Pancreas (tissue), 10 donors: ENCODE results near the gene TMEM167A. TPM values are rescaled to one million over a fixed set of nuclear protein-coding genes. Genes with fewer than 3 reads are reported as not detected.

ENCODE experiments used
- ATAC-seq, 4 donors: fragments of 200-7000 bp; cut with Tn5 transposase; one replicate each; pipeline versions ENCODE4 v1.8.0 to v1.9.1; 2020; ENCODE audit warnings: mild to moderate bottlenecking in 4 of 4, moderate library complexity in 4 of 4
- DNase-seq, 6 donors: peaks; one replicate each; pipeline ENCODE4 v3.0.0-alpha.2; 2020
- FAIRE-seq: peaks from 2 replicates; lab custom pipeline; 2012; peaks lifted over from hg19 to GRCh38; lab: Jason Lieb, UNC
- H3K27ac ChIP-seq, 4 donors: fragments of 200-600 bp; sonication (generic); 1 replicate in 3 of 4; 2 replicates in 1 of 4; pipeline versions ENCODE4 v1.5.0 to v1.8.0; 2020
- H3K27me3 ChIP-seq, 4 donors: fragments of 200-600 bp; one replicate each; pipeline ENCODE4 v1.8.0; 2021
- H3K36me3 ChIP-seq, 3 donors: fragments of 200-600 bp; sonication (generic) in 1 of 3; one replicate each; pipeline versions ENCODE4 v1.5.0 to v1.8.0; 2020 to 2021
- H3K4me1 ChIP-seq, 3 donors: fragments of 200-600 bp; one replicate each; pipeline ENCODE4 v1.8.0; 2021
- H3K4me3 ChIP-seq, 4 donors: fragments of 200-600 bp; sonication (generic) in 2 of 4; one replicate each; pipeline versions ENCODE4 v1.5.0 to v1.8.0; 2020 to 2021
- H3K9me3 ChIP-seq, 4 donors: fragments of 200-600 bp; one replicate each; pipeline ENCODE4 v1.8.0; 2021
- whole genome bisulfite sequencing, 2 donors: extraction: QIAGEN DNeasy Blood & Tissue Kit; methylation state at CpG; one replicate each; pipeline ENCODE4 v1.1.7; 2013; 5-methylcytosine and 5-hydroxymethylcytosine counted together
- intact Hi-C, 3 donors: fragments of 100-400 bp; cut with DNase I; formaldehyde crosslinking; loops; one replicate each; pipeline versions ENCODE4 v1.11.1 to v1.14.2; 2022
- polyA plus RNA-seq, 2 donors: library from polyadenylated mRNA; stranded (reverse); fragments of 200-250 nt; gene quantifications; one replicate each; pipeline ENCODE4 v1.2.3, GENCODE V29; 2013
- total RNA-seq, 6 donors: library from RNA; stranded (reverse); fragmentation: NEBNext Ultra II Directional in 4 of 6; extraction: Animal tissue kit (Norgen Biotek cat#: 25700) in 4 of 6; gene quantifications; one replicate each; pipeline versions ENCODE4 v1.2.1 to v1.2.4, GENCODE V29; 2021 to 2023
- TF ChIP-seq, protein P1 (sequence below), 4 donors: fragments of 200-600 bp; sonication (generic) in 3 of 4; IDR thresholded peaks; one replicate each; pipeline versions ENCODE4 v1.5.0 to v1.8.0; 2021; ENCODE audit warnings: antibody characterized with exemption in 4 of 4
- donor health status: healthy with polysubstance abuse.
- donor health status: DM: no; HTN: no; CAD: no; lungs with moderate emphysema.
- donor health status: DM: no; HTN: no; CAD: no.
- donor health status: control.
- donor health status: control.
- donor health status: Bipolar disorder and iron deficiency.
- donor health status: DM: yes; HTN: yes; CAD: no.
- donor health status: DM: no; HTN: no; CAD: no.
- donor health status: DM: no; HTN: no; CAD: no.
- donor health status: DM: yes; HTN: yes; CAD: no.

TMEM167A gene
- total and polyA plus RNA-seq, 8 donors: 13.3 to 48.5 (median 33.4) TPM

DNA sequence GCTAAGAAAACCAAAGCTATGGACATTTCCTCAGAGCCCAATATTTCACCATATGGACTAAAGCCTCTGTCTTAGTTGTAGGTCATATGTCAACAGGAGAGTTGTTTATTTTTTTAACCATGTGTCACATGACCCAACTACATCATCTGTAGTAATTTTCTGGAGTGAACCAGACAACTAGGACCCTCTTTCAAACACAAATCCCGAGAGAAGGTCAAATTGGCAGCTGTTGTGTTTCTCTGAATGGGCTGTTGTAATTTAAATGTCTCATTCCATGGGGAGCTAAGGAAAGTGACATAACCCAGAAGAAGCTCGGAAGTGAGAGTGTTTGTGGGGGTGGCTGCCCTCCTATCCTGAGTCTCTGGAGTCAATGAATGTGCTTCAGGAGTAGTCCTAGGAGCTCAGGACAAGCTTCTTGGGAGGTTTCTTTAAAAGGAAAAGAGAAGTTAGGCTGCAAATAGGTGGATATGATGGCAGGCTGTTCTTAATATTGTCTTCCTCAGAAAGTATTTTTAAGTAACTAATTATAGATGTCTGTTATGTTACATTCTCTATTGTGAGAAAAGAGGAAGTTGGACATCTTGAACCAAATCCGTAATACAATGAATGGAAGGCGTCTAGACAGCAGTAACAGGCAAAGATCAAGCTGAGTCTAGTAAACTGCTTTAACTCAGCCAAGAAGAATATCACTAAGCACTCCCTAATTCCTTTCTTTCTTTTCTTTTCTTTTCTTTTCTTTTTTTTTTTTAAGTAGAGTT lies 50.1 kb downstream of the TMEM167A start:
- intact Hi-C loops: no loop called here
- no peak for ATAC-seq
- Histone ChIP-seq H3K27ac (no peak overlapping the region), H3K9me3 (no peaks in the 10 kb centered on the region), H3K4me3 (no peak overlapping the region), H3K27me3 (no peaks in the 10 kb centered on the region), H3K4me1 (no peaks in the 10 kb centered on the region), H3K36me3 (no peaks in the 10 kb centered on the region)
- WGBS, 2 donors: 75 to 81% methylated on average over 4 of the region's 4 CpGs
- no peak for FAIRE-seq
- TF ChIP-seq, protein P1, sequence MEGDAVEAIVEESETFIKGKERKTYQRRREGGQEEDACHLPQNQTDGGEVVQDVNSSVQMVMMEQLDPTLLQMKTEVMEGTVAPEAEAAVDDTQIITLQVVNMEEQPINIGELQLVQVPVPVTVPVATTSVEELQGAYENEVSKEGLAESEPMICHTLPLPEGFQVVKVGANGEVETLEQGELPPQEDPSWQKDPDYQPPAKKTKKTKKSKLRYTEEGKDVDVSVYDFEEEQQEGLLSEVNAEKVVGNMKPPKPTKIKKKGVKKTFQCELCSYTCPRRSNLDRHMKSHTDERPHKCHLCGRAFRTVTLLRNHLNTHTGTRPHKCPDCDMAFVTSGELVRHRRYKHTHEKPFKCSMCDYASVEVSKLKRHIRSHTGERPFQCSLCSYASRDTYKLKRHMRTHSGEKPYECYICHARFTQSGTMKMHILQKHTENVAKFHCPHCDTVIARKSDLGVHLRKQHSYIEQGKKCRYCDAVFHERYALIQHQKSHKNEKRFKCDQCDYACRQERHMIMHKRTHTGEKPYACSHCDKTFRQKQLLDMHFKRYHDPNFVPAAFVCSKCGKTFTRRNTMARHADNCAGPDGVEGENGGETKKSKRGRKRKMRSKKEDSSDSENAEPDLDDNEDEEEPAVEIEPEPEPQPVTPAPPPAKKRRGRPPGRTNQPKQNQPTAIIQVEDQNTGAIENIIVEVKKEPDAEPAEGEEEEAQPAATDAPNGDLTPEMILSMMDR (IDR thresholded peaks at IDR 0.05): no peak
- no peak for DNase-seq

DNA sequence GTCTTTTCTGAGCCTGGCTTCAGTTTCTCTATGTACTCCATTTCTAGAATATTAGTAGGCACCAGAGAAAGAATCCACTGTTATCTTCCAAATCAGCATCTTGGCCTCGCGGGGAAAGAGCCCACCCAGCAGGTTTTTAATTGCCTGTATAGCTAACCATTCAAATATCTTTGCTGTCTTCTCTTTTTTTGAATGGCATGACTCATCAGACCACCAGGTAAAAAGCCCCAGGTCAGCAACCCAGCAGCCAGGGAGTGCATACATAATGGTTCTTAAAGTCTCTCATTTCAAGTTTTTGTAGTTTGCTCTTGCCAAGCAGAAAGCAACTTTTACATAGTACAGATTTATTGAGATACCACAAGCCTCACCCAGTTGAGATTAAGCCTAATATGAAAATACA lies 50.7 kb downstream of the TMEM167A start:
- H3K9me3 ChIP-seq: no peaks in the 10 kb centered on the region
- H3K27ac ChIP-seq: no peak overlapping the region
- no peaks in the 10 kb centered on the region for H3K36me3 ChIP-seq
- 64 to 69% methylated on average over 2 of the region's 2 CpGs for WGBS, 2 donors
- no peaks in the 10 kb centered on the region for H3K27me3 ChIP-seq
- ATAC-seq (no peak), DNase-seq (no peak), FAIRE-seq (no peak)
- no peak overlapping the region for H3K4me3 ChIP-seq
- intact Hi-C loops: no loop called here
- no peaks in the 10 kb centered on the region for H3K4me1 ChIP-seq
- TF ChIP-seq, protein P1 (IDR thresholded peaks at IDR 0.05): no peak

DNA sequence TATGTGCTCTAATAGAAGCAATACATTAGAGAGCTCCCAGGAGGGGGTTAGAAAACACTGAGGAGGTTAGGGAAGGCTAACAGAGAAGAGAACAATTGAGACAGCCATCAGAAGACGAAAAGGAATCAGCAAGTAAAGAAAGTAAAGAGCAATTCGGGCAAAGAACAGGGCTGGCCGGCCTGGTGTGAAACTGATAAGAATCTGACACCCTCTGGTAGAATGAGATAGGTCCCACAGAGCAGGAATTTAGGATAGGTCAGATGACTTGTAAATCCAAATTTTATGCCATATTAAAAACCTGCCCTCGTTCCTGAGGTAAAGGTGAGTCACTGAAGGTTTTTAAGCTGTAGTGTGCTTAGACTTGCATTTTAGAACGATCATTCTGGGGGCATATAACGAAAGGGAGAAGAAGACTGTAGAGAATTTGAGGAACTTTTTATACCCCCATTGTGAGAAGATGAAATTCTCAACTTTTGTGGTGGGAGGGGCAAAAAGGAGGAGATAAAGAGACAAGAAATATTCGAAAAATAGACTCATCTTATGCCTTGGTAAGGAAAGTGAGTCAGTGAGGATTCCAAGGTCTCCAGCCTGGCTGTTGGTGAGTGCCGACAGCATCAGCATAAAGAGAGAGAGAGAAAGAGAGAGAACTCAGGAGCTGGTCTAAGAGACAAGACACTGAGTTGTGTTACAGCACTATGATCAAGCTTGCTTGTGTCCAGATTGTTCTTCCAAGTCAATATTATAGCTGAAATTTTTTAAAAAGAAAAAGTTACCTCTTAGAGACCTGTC lies 51.3 kb downstream of the TMEM167A start:
- 81 to 85% methylated on average over 8 of the region's 8 CpGs for WGBS, 2 donors
- Histone ChIP-seq H3K27me3 (no peaks in the 10 kb centered on the region), H3K9me3 (no peaks in the 10 kb centered on the region), H3K4me3 (no peak overlapping the region), H3K36me3 (no peaks in the 10 kb centered on the region), H3K27ac (no peak overlapping the region), H3K4me1 (no peaks in the 10 kb centered on the region)
- FAIRE-seq: no peak
- ATAC-seq: no peak
- DNase-seq: no peak
- TF ChIP-seq, protein P1 (IDR thresholded peaks at IDR 0.05): no peak
- intact Hi-C loops: no loop called here

DNA sequence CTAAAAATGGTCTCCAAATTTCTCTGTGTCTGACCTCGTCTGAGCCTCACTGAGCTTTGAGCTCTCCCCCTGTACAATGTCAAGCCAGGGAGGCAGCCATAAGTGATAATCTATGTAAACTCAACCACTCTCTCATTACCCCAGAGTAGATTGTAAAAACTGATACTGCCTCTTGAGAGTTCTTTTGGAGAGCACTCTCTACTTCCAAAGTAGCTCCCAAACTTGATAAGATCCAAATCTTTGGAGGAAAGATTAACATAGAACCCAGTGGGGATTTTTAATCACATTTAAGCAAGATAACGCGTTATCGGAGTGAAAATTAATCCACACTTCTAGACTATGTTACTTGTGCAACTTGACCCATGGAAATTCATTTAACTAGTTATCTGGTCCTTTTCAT lies 54.9 kb downstream of the TMEM167A start:
- H3K36me3 ChIP-seq: no peaks in the 10 kb centered on the region
- FAIRE-seq: no peak
- no peak overlapping the region for H3K4me3 ChIP-seq
- no peaks in the 10 kb centered on the region for H3K9me3 ChIP-seq
- no peak for DNase-seq
- WGBS, 2 donors: 77 to 93% methylated on average over 4 of the region's 4 CpGs
- no peak overlapping the region for H3K27ac ChIP-seq
- no peaks in the 10 kb centered on the region for H3K4me1 ChIP-seq
- intact Hi-C loops: no loop called here
- ATAC-seq: no peak
- no peaks in the 10 kb centered on the region for H3K27me3 ChIP-seq
- TF ChIP-seq, protein P1 (IDR thresholded peaks at IDR 0.05): no peak

DNA sequence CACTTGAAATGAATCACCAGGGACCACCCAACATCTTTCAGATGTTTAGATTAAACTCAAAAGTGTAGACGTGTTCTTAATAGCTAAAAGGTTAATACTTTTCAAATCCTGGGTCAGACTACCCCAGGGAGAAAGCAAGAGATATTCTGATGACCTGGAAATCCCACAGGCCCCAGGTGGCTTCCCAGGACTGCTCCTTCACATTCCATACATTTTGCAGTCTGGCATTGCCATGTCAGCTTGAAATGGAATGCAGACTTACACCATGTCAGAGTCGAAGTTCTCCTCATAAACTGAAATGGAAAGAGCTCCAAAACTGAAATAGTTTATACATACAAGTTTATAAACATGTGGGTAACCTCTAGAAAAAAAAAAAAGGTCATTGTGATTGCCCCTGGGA lies 61.5 kb downstream of the TMEM167A start:
- DNase-seq (no peak), ATAC-seq (no peak), FAIRE-seq (no peak)
- Histone ChIP-seq H3K4me1 (no peaks in the 10 kb centered on the region), H3K4me3 (no peak overlapping the region), H3K9me3 (no peaks in the 10 kb centered on the region), H3K27me3 (no peaks in the 10 kb centered on the region), H3K36me3 (no peaks in the 10 kb centered on the region), H3K27ac (no peak overlapping the region)
- WGBS, 2 donors: 37% methylated on average over 2 of the region's 2 CpGs
- intact Hi-C loops: no loop called here
- TF ChIP-seq, protein P1 (IDR thresholded peaks at IDR 0.05): no peak
